Fibroblast of lung (primary cell): ENCODE measurements around the gene SPEF1.

Experiments
- CTCF ChIP-seq, 2 donors: IDR thresholded peaks in 1 of 2; conservative IDR thresholded peaks in 1 of 2; 1 replicate in 1 of 2; 2 replicates in 1 of 2; pipeline ENCODE4 v1.5.1; 2011 to 2012; ENCODE audit warnings: low read length in 2 of 2, control low read depth in 1 of 2, inconsistent platforms in 1 of 2, low read depth in 1 of 2, mild to moderate bottlenecking in 1 of 2
- EZH2 ChIP-seq: IDR thresholded peaks from 2 replicates; pipeline ENCODE4 v1.5.1; 2012; ENCODE audit warnings: low read length, control low read depth, mild to moderate bottlenecking; ENCODE audit errors: missing control alignments

- TF ChIP-seq EZH2: no peak
- no peak for TF ChIP-seq CTCF (conservative IDR thresholded peaks at IDR 0.05 in 1 of 2, IDR thresholded peaks at IDR 0.05 in 1 of 2; ENCODE audit: low read depth in 1 of 2, low read length in 2 of 2)
Measured at GRCh38 chr20:3803854-3804253, 22.6 kb upstream of the SPEF1 start.
